Mammary epithelial cell (primary cell): ENCODE results near the gene CDK5.

Source experiments
- CTCF ChIP-seq, 2 donors: IDR thresholded peaks in 1 of 2; conservative IDR thresholded peaks in 1 of 2; 2 replicates each; pipeline ENCODE4 v1.5.1; 2011 to 2012; ENCODE audit warnings: inconsistent platforms in 2 of 2, low read length in 2 of 2, mild to moderate bottlenecking in 2 of 2, control low read depth in 1 of 2, low read depth in 1 of 2; ENCODE audit not compliant: insufficient read depth in 1 of 2; ENCODE audit errors: extremely low read depth in 1 of 2
- EZH2 ChIP-seq: IDR thresholded peaks from 2 replicates; pipeline ENCODE4 v1.6.1; 2012; ENCODE audit warnings: low read length, inconsistent platforms, borderline replicate concordance

GRCh38 chr7:151095123-151095797, 37.6 kb upstream of the CDK5 start:
- TF ChIP-seq CTCF (conservative IDR thresholded peaks at IDR 0.05 in 1 of 2, IDR thresholded peaks at IDR 0.05 in 1 of 2; ENCODE audit: extremely low read depth in 1 of 2, insufficient read depth in 1 of 2, low read depth in 1 of 2, low read length in 2 of 2) (no peak), EZH2 (no peak)
